Measurements from ENCODE around the gene NTRK3. TPM values are rescaled to one million over a fixed set of nuclear protein-coding genes. Genes with fewer than 3 reads are reported as not detected.

Gene NTRK3
- total RNA-seq, 1 experiment from 2014 or later: not detected

DNA sequence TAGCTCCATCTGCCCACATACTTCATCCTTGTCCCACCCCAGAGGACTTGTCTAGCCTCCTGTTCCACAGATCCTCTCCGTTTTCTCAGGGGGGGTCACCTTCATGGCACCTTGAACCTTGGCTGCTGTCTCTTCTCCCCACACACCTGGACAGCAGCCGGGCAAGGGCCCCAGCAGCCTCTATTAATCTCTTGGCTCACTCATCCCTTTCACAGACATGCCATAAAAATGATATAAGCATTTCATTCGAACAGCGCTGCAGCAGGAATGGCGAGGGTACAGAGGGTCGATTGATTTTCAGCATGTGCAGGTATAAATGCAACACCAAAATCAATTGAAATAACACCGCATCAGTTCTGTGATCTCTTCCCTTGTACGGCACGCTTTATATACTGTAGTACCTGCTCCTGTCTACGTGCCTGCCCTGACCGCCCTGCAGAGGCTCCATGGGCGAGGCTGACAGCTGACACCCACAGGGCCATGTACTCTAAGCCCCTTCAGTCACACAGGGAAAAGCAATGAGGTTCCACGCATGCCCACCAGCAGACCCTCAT is 209.9 kb downstream of the NTRK3 start:
- no peak overlapping the region for H2AFZ ChIP-seq (ENCODE audit: low read length)
- H3K4me1 ChIP-seq (ENCODE audit: insufficient read depth, low read length): no peaks in the 10 kb centered on the region
- H3K9ac ChIP-seq (ENCODE audit: low read length): no peak overlapping the region
- no peaks in the 10 kb centered on the region for H3K79me2 ChIP-seq (ENCODE audit: low read length)
- H3K4me3 ChIP-seq (ENCODE audit: low read length): no peak overlapping the region
- no peaks in the 10 kb centered on the region for H3K36me3 ChIP-seq (ENCODE audit: low read depth, low read length)
- ChIA-PET CTCF (no interaction called here), POLR2A (ENCODE audit: unreplicated experiment) (no interaction called here)
- no peaks in the 10 kb centered on the region for H3K9me3 ChIP-seq (ENCODE audit: low read length)
- no peaks in the 10 kb centered on the region for H3F3A ChIP-seq (ENCODE audit: low read length, unreplicated experiment)
- H3K9me2 ChIP-seq (replicated peaks; ENCODE audit: low read length): no peaks in the 10 kb centered on the region
- H3K4me2 ChIP-seq (ENCODE audit: low read length): no peak overlapping the region
- no peak for TF ChIP-seq EZH2 (IDR thresholded peaks at IDR 0.05; ENCODE audit: low read length, unreplicated experiment)
- no peak for TF ChIP-seq CTCF (conservative IDR thresholded peaks at IDR 0.05; ENCODE audit: low read depth, low read length)
- no peak for TF ChIP-seq EZH2phosphoT487 (IDR thresholded peaks at IDR 0.05; ENCODE audit: borderline replicate concordance, low read length)
- no TSS peak for BruUV-seq (replicated peaks)
- intact Hi-C loops (cut with micrococcal nuclease): no loop called here
- H3K27me3 ChIP-seq (ENCODE audit: low read length): no peaks in the 10 kb centered on the region
- ATAC-seq (no peak), DNase-seq (no peak)
- H4K20me1 ChIP-seq (ENCODE audit: low read length): no peaks in the 10 kb centered on the region
- H3K27ac ChIP-seq (ENCODE audit: low read length): no peak overlapping the region

GRCh38 chr15:88043396-88043795 is 213.1 kb downstream of the NTRK3 start:
- ChIA-PET CTCF (no interaction called here), POLR2A (ENCODE audit: unreplicated experiment) (no interaction called here)
- H3K4me1 ChIP-seq (ENCODE audit: insufficient read depth, low read length): no peaks in the 10 kb centered on the region
- H2AFZ ChIP-seq (ENCODE audit: low read length): no peak overlapping the region
- TF ChIP-seq EZH2 (IDR thresholded peaks at IDR 0.05; ENCODE audit: low read length, unreplicated experiment) (no peak), EZH2phosphoT487 (IDR thresholded peaks at IDR 0.05; ENCODE audit: borderline replicate concordance, low read length) (no peak), CTCF (conservative IDR thresholded peaks at IDR 0.05; ENCODE audit: low read depth, low read length) (no peak)
- ATAC-seq: no peak
- H3K9me3 ChIP-seq (ENCODE audit: low read length): no peaks in the 10 kb centered on the region
- H4K20me1 ChIP-seq (ENCODE audit: low read length): no peaks in the 10 kb centered on the region
- no peaks in the 10 kb centered on the region for H3K27me3 ChIP-seq (ENCODE audit: low read length)
- H3K4me2 ChIP-seq (ENCODE audit: low read length): no peak overlapping the region
- H3K27ac ChIP-seq (ENCODE audit: low read length): no peak overlapping the region
- H3K9ac ChIP-seq (ENCODE audit: low read length): no peak overlapping the region
- H3K36me3 ChIP-seq (ENCODE audit: low read depth, low read length): no peaks in the 10 kb centered on the region
- no peak overlapping the region for H3K4me3 ChIP-seq (ENCODE audit: low read length)
- DNase-seq: no peak
- BruUV-seq (replicated peaks): no TSS peak
- intact Hi-C loops (cut with micrococcal nuclease): no loop called here
- no peaks in the 10 kb centered on the region for H3K79me2 ChIP-seq (ENCODE audit: low read length)
- no peaks in the 10 kb centered on the region for H3K9me2 ChIP-seq (replicated peaks; ENCODE audit: low read length)
- H3F3A ChIP-seq (ENCODE audit: low read length, unreplicated experiment): no peaks in the 10 kb centered on the region

DNA sequence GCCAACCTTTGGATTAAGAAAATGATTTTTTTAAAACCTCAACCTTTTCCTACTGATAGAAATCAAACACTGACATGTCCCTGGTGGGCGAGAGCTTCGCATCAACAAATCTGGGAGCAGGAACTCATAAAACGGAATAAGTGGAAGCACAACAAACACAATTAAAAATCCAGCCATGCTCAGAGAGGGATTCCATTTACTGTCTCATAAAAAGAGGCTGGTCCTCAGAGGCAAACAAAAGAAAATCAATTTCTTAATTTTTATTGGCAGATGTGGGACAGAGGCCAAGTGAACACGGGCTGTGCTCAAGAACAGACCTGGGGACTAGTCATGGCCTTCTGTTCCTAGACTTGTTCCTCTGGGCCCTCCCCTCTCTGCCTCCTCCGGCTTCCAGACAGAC is 214.5 kb downstream of the NTRK3 start:
- H3K9ac ChIP-seq (ENCODE audit: low read length): no peak overlapping the region
- H3K36me3 ChIP-seq (ENCODE audit: low read depth, low read length): no peaks in the 10 kb centered on the region
- H3K9me3 ChIP-seq (ENCODE audit: low read length): no peaks in the 10 kb centered on the region
- no peaks in the 10 kb centered on the region for H3K27me3 ChIP-seq (ENCODE audit: low read length)
- intact Hi-C loops (cut with micrococcal nuclease): no loop called here
- no peaks in the 10 kb centered on the region for H3F3A ChIP-seq (ENCODE audit: low read length, unreplicated experiment)
- TF ChIP-seq CTCF (conservative IDR thresholded peaks at IDR 0.05; ENCODE audit: low read depth, low read length) (no peak), EZH2 (IDR thresholded peaks at IDR 0.05; ENCODE audit: low read length, unreplicated experiment) (no peak), EZH2phosphoT487 (IDR thresholded peaks at IDR 0.05; ENCODE audit: borderline replicate concordance, low read length) (no peak)
- ChIA-PET POLR2A (ENCODE audit: unreplicated experiment) (no interaction called here), CTCF (no interaction called here)
- no TSS peak for BruUV-seq (replicated peaks)
- ATAC-seq: no peak
- H3K79me2 ChIP-seq (ENCODE audit: low read length): no peaks in the 10 kb centered on the region
- H3K4me1 ChIP-seq (ENCODE audit: insufficient read depth, low read length): no peaks in the 10 kb centered on the region
- no peak overlapping the region for H3K4me2 ChIP-seq (ENCODE audit: low read length)
- no peak overlapping the region for H2AFZ ChIP-seq (ENCODE audit: low read length)
- H4K20me1 ChIP-seq (ENCODE audit: low read length): no peaks in the 10 kb centered on the region
- no peak for DNase-seq
- H3K4me3 ChIP-seq (ENCODE audit: low read length): no peak overlapping the region
- no peaks in the 10 kb centered on the region for H3K9me2 ChIP-seq (replicated peaks; ENCODE audit: low read length)
- no peak overlapping the region for H3K27ac ChIP-seq (ENCODE audit: low read length)

All from PC-3 (cell line).